GM19324 (cell line): ENCODE results near the gene RNF152.

Experiments
- ATAC-seq: cut with Tn5 transposase; IDR thresholded peaks from one replicate; pipeline ENCODE4 v1.9.1; 2021; ENCODE audit warnings: mild to moderate bottlenecking, moderate library complexity; ENCODE audit not compliant: unreplicated experiment, low FRiP score

Gene RNF152

DNA sequence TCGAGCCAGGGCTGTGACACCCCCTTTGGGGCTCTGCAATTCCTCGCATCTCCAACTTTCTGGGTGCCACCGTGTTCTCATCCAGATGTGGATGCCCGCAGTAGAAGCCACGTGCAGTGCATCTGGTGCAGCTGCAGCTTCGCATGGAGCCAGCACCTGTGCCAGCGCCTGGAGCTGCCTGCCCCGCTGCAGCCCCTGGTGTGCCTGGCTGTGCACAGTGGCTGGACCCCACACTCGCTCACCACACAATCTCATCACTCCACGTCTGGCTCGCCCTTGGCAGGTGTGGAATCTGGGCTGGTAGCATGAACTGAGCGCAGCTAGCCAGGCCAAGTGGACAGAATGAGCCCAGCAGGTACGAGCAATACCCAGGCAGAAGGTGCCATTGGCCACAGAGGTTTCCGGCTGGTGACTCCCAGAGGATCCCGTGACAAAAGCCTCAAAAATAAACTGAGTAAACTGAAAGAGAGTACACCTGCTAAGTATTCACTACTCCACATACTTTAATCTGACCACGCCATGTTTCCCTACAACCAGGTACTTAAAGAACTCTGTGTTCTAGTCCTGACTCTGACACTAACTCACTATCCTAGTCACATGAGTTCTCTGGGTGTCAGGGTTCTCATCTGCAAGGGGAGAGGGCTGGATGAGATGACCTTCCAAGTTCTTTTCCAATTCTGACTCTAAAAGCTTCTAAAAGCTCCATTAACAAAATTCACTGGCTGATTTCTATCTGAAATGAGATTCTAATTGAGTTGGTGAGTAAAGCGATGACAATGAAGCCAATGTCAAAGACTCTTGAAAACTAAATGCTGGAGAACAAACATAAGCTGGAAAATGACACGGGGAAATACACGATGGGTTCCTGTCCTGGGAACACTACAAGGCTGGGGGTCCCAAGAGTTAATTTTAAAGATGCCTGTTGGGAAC lies 37.1 kb downstream of the RNF152 start:
- ATAC-seq: no peak

DNA sequence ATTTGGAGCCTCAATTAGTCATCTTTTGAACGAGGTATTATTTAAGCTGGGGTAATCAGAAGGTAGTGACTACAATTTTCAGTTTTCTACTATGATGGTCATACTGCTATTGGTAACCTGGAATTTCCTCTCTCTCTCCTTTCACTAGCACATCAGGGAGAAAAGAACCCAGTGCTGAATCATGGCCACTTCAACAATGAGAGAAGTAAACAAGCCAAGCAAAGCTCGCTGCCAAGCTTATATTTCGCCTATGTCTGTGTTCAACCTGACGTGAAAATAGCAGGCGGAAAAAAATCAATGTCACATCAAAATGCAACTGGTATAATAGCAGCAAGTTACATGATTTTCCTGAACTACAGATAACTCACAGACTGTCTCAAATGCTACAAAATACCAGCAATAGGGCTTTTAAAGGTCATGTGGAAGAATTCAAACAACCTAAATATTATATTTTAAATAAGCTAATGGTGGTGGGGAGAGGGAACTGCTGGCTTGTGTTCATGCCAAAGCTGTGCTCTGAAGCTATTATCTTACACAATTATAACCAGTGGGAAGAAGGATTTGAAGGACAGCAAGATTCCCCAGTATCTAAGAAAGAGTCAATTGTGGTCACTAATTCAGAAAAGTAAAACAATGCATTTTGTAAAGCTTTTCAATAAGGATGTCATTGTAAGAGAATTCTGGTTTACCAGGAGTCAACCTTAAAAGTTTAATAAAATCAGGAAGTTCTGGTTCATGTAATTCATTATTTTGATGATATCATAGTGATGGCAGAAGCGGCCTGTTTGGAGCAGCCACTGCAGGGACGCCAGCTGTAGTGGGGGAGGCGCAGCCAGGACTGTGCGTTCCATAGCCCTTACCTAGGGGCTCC lies 38.0 kb downstream of the RNF152 start:
- no peak for ATAC-seq

DNA sequence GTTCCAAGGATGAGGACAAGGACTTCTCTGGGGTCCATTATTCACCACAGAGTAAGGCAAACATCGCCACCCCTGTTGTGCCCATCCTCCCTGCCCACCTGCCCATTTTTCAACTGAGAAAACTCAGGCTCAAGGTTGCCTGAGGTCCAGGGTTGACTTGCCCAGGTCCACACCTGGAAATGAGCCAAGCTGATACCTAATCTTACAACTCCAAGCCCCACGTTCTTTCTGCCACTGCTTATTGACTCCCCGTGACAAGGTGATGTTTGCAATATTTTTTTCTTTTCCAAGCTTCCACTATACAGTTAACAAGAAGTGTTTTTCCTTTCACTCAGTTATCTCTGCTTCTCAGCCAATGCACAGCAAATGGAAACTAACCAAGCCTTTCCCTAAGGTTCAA lies 39.0 kb downstream of the RNF152 start:
- ATAC-seq: no peak

DNA sequence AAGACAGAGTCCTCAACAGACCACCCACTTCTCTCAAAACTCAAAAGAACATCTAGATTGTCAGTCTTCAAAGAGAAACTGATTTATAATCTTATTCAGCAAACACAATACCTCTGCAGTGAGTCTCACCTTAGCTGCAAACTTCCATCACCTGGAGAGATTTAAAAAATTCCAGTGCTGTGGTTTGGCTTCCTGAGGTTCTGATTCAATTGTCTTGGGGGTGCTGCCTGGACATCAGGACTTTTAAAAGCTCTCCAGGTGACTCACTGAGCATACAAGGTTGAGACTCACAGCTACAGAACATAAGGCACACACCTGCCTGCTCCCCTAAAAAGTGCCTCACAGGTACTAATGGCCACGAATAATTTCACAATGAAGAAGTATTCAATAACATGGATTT lies 40.3 kb downstream of the RNF152 start:
- ATAC-seq: no peak

DNA sequence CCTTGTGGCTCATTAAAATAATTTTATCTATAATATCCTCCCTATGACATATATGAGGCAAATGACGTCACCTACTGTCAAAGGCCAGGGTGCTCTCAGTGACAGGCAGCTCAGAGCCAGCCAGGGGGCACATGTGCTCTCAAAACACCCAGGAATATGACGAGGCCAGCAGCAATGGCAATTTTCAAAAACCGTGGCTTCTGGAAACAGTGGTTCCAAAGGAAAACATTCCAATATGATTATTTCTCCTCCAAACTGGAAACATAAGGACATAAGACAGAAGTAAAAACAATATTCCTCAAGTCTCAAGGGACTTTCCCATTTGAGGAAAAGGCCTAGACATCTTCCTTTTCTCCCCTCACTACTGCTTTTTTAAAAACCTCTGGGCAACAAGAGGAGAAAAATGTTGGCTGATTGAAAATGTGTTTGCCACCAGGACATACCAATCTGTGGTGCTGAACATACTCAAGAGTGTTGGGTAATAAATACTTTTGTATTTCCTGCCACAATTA lies 40.8 kb downstream of the RNF152 start:
- ATAC-seq: no peak

DNA sequence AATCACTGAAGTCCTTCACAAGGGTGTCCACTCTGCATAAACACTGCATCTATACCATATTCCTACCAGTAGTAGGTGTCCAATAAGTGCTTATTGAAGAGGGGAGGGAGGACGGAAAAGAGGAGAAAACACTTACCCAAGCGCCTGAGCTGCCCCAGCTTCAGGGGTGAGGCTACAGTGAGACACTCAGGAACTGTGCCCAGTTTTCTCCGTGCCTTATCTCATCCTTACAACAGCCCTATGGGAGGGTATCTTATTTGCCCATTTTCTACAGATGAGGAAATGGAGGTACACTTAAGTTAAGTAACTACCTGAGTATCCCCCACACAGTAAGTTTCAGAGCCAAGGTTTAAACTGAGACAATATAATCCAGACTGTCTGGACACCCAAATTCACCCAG lies 41.5 kb downstream of the RNF152 start:
- ATAC-seq: no peak

DNA sequence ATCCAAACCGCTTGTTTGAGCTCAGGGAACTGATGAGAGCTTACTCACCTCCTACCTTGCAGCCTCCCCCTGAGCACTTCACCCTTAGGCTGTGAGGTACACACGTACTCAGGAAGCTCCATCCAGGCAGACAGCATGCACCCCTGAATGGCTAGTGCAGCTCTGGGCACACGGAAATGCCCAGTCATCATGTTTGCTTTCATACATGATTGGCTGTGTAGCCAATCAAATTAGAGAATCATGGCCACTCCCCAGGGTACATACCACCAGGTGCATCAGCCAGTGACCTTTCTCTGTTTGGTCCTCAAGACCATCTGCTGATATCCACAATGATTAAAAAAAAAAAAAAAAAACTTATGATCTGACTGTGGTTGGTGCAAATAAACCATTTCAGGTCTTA lies 42.1 kb downstream of the RNF152 start:
- ATAC-seq: no peak

DNA sequence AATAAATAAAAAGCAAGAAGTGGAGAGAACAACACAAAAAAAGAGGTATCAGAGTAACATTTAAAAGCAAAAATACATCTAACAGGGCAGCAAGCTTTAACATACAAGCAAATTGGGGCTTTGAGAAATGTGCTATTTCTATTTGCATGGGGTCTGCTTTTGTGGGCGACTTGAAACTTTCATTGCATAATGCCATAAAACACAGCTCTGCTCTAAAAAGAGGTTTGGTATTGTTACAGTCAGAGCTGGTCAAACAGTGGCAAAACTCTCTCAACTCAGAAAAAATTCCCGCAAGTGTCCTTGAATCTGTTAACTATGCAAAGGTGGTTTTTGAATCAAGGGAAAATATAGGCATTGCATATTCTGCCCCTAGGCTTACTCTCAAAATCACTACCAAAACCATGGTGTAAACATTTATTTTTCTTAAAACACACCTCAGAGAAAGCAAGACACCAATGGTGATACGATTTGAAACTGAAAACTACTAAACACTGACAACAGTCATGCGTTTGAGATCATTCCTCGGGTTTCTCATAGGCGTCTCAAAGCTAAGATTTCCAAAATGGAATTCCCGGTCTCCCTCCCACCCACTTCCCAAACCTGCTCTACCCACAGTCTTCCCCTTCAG lies 45.5 kb downstream of the RNF152 start:
- ATAC-seq: peak; percentile 57

DNA sequence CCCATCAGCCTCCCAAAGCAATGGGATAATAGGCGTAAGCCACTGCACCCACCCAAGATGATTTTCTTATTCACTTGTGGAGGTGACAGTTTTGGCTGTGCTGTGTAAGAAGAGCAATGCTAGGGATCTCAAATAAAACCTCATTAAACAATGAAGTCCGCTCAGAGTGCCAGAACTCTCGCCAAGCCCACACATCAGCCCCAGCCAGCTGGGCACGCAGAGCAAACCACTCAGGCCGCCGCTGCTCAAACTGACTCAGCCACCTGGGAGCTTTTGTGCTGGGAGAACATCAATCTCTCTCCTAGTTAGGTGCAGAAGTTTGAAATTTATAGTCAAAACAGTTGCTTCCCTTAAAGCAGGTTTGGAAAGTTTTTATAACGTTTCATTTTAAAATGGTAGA lies 47.6 kb downstream of the RNF152 start:
- ATAC-seq: no peak

DNA sequence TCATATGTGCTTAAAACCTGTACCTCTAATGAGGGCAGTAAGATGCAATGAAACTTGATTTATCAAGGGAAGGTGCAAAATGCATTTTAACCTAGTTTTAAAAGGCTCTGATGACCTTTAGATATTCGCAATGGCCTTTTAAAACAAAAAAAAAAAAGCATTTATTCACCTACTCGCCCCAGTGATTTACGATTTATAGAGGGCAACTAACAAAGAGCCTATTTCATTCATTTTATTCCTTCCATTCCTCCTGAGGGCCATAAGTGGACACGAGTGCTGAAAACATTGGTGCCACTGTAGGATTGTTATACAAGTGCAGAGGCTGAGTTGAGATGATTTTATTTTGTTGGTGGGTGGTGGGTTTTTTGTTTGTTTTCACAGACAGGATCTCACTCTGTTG lies 48.1 kb downstream of the RNF152 start:
- ATAC-seq: no peak

DNA sequence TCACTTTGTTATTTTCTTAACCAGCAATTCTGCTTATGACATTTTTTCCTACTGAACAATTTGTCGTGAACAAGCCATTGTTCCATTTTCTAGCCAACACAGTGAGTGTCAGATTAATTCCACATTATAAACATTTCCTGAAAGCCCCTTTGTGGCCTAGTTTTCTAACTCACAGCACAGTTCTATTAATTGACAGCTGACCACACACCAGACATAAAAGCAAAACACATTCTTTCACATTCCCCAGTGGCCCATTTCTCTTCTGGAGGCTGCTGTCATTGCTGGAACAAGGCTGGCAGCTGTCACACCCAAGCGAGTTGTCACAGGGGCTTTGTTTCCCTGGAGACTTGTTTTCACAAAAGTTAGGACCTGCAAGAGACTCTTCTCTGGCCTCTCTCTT lies 50.7 kb downstream of the RNF152 start:
- ATAC-seq: no peak

DNA sequence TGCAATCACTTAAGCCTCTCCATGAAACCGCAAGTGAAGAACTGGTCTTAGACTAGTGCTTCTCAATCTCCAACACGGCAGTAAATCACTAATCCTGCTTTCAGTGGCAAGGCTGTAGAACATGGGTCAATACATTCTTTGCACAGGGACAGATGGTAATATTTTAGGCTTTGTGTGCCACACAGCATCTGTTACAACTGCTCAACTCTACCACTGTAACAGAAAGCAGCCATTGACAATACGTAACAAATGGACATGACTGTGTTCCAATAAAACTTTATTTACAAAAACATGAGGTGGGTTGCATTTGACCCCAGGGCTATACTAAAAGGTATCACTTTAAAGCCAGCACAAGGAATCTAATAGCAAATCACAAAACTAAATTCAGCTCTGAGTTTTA lies 51.1 kb downstream of the RNF152 start:
- ATAC-seq: no peak

DNA sequence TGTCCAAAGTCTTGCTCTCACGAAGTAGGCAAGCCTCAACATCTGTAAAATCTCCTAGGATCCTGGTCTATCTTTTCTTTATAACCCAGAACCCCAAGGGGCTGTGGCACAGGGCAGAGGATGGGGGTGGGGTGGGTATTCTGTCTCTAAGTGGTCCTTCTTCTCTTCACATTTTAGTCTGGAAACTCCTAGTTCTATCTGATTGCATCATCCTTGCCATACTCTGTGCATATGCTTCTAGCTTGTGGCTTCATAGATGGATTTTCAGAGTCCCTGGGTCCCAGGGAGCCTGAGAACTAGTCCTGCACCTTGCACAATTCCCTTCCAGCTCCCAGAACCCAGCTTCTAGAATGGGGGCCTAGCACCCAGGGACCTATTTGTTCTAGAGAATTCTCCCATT lies 52.5 kb downstream of the RNF152 start:
- ATAC-seq: no peak

DNA sequence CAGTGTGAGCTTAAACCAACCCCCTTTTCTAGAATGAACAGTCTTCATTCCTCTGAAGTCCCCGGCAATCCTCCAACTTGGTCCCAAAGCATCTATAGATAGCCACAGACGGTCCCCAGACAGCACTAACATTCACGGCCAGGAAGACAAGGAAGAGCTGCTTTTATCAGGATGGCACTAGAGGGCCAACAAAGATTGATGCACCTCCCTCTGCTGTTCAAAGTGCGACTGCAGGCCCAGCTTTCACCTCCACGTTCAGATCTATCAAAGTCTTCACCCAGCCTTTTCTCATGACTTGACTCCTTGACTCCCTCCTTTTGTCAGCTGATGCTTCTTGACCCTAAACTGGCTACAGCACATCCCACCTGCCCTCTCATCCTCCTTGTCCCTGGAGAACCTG lies 54.3 kb downstream of the RNF152 start:
- no peak for ATAC-seq

DNA sequence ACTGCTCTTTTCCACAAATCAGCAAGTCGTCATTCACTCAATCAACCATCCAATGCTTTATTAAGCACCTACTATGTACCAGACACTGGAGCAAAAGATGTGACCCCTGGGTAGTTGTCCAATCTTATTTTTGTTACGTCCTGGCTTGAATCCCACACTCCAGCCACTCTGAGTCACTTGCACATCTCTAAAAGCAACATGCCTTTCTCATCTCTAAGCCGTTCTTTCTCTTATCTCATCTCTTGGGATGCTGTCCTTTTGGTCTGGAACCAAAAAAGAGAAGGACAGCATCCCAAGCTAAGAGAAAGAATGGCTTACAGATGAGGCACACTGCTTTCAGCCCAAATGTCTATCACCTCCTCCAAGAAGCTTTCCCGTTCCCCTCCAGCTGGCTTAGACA lies 58.8 kb downstream of the RNF152 start:
- ATAC-seq: no peak

DNA sequence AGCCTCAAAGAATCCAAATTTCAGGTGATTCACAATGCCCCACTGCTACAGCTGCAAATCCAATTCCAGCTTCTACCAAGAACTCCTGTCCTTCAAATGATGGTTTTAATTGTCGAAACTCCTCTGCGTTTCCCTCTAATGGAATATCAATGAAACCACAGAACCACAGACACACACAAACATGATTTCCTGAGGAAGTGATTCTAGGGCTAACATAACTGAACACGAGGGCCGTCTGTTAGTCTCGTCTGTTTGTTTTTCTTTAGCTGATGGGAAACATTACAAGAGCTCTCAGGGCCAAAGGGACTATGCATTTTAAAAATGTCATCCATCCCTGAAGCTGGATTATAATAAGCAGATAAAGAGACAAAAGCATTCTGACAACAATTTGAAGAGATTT lies 59.4 kb downstream of the RNF152 start:
- ATAC-seq: no peak

DNA sequence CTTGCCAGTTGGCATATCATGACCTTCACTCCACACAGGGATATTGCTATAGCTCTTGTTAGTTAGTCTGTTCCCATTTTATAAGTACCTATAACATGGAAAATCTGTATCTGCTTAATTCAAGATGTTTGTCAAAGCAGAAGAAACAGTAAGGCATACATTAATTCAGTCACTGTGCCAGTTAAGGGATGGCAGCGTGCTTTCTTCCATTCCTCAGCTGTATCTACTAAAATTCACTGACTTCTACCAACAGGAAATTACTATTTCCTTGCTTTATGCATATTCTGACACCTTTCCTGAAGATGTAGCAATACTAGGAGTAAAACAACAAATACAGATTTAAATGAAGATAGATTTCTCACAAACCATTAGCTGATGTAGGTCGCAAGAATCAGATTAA lies 59.9 kb downstream of the RNF152 start:
- no peak for ATAC-seq

DNA sequence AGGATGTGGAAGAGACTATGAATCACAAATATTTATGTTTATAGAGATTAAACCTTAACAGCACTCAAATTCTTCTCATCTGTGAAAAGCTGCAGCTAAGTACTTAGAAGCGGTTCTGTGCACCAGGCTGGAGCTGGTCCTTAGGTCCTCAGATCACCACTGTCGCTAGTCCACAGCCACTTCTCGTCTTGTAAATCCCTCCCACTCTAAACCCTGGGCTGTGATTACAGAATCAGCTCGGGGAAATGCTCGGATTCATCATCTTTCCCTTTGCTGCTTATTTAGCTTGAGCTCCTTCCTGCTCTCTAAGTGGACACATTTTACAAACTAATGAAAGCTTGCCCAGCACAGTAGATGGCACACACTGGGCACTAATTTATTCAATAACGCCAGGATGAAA lies 61.7 kb downstream of the RNF152 start:
- no peak for ATAC-seq

DNA sequence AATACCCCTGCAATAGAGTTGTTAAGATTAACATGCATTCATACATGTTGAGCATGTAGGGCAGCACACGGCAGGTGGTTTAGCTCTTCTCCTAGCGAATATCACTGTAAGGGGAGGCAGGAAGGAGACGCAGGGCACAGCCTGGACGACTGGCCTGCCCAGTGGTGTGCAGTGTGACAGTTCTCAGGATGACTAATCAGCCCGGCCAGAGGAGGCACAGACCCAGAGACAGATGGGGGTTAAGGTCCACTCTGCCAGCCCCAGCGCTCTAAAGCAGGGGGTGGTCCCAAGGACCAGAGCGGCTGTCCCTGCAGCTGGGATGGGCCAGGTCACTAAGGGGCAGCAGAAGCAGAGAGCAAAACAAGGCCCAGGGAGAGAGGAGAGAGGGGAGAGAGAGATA lies 63.7 kb downstream of the RNF152 start:
- ATAC-seq: no peak

DNA sequence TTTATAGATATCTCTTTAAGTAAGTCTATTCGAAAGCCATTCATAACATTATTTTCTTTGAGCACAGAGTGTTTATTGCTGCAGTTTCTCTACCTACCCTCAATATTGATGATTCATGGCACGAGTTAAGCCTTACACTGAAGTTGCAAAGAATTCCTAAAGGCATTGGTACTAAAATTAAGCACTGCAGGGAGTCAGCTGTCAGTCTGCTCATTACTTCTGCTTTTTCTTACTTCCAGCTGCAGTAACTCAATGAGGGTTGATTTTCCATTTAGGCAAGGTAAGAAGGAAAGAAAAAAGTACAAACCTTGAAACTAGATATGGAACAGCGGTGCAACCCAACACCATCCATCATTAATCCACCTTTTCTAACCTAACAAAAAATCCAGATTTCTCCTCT lies 65.2 kb downstream of the RNF152 start:
- no peak for ATAC-seq

DNA sequence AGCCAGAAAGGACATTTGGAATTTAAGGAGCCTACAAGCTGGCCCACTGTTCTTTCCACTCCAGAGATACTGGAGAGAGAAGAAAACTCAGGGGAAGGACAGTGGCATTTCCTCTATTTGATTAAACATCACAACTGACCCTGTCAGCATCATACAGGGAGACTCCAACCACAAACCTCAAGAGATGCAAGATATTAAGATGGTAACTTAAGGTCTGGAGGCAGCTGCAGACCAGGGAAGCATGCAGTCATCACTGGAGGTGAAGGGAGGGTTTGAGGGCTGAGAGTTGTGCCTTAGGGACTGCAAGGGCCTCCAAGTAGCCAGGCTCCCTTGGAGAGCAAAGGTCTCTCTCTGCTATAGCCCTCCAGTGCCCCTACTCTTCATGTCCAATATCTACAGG lies 67.4 kb downstream of the RNF152 start:
- no peak for ATAC-seq
